Spleen (tissue), 11 donors: ENCODE measurements around the gene DOK5. TPM values are rescaled to one million over a fixed set of nuclear protein-coding genes. Genes with fewer than 3 reads are reported as not detected.

Experiments used
- DNase-seq: peaks from one replicate; pipeline ENCODE4 v3.0.0-alpha.2; 2020
- H3K27ac ChIP-seq, 8 donors: fragments of 200-600 bp; sonication (generic) in 7 of 8; 1 replicate in 4 of 8; 2 replicates in 4 of 8; pipeline versions ENCODE4 v1.5.0 to v1.8.0; 2016 to 2021; ENCODE audit warnings: inconsistent platforms in 4 of 8, mild to moderate bottlenecking in 4 of 8, moderate library complexity in 1 of 8
- H3K27me3 ChIP-seq, 7 donors: fragments of 200-600 bp; sonication (generic) in 6 of 7; replicated peaks in 1 of 7; 1 replicate in 4 of 7; 2 replicates in 3 of 7; pipeline versions ENCODE4 v1.5.0 to v1.8.0; 2016 to 2021; ENCODE audit warnings: inconsistent platforms in 3 of 7, mild to moderate bottlenecking in 1 of 7
- H3K36me3 ChIP-seq, 6 donors: fragments of 200-600 bp; sonication (generic) in 5 of 6; 1 replicate in 4 of 6; 2 replicates in 2 of 6; pipeline versions ENCODE4 v1.5.0 to v1.8.0; 2016 to 2021; ENCODE audit warnings: inconsistent platforms in 2 of 6
- H3K4me1 ChIP-seq, 6 donors: fragments of 200-600 bp; sonication (generic) in 5 of 6; 1 replicate in 3 of 6; 2 replicates in 3 of 6; pipeline versions ENCODE4 v1.5.0 to v1.8.0; 2016 to 2021; ENCODE audit warnings: inconsistent platforms in 3 of 6
- H3K4me3 ChIP-seq, 8 donors: fragments of 200-600 bp; sonication (generic) in 7 of 8; 1 replicate in 4 of 8; 2 replicates in 4 of 8; pipeline versions ENCODE4 v1.5.0 to v1.8.0; 2016 to 2021; ENCODE audit warnings: inconsistent platforms in 4 of 8, mild to moderate bottlenecking in 4 of 8, moderate library complexity in 2 of 8
- H3K9me3 ChIP-seq, 8 donors: fragments of 200-600 bp; sonication (generic) in 7 of 8; 1 replicate in 4 of 8; 2 replicates in 4 of 8; pipeline versions ENCODE4 v1.5.0 to v1.8.0; 2016 to 2021; ENCODE audit warnings: inconsistent platforms in 4 of 8
- CTCF ChIP-seq, 11 experiments: fragments of 200-600 bp in 7 of 11; fragments of 450-650 bp in 4 of 11; sonication (generic) in 4 of 11; IDR thresholded peaks in 8 of 11; conservative IDR thresholded peaks in 3 of 11; 1 replicate in 7 of 11; 2 replicates in 4 of 11; pipeline versions ENCODE4 v1.4.0 to v1.8.0; 2016 to 2021; ENCODE audit warnings: antibody characterized with exemption in 11 of 11, inconsistent platforms in 4 of 11, mild to moderate bottlenecking in 1 of 11
- POLR2A ChIP-seq, 3 donors: fragments of 450-650 bp; IDR thresholded peaks; one replicate each; pipeline ENCODE4 v1.5.1; 2017; ENCODE audit warnings: antibody characterized with exemption in 3 of 3, mild to moderate bottlenecking in 1 of 3
- POLR2AphosphoS5 ChIP-seq, 3 donors: sonication (generic); formaldehyde crosslinking; IDR thresholded peaks; one replicate each; pipeline ENCODE4 v1.5.1; 2017; ENCODE audit warnings: antibody characterized with exemption in 3 of 3
- WGBS, 5 donors: extraction: QIAGEN DNeasy Blood & Tissue Kit in 3 of 5; methylation state at CpG; one replicate each; pipeline versions ENCODE4 v1.1.5 to v1.1.7; 2013 to 2018; 5-methylcytosine and 5-hydroxymethylcytosine counted together
- intact Hi-C: fragments of 100-400 bp; cut with DNase I; formaldehyde crosslinking; loops from one replicate; pipeline ENCODE4 v1.15.0; 2023; ENCODE audit warnings: low total_unique reads
- polyA plus RNA-seq, 3 donors: library from polyadenylated mRNA; stranded (reverse); fragments of 200-250 nt; gene quantifications; one replicate each; pipeline ENCODE4 v1.2.1, GENCODE V29; 2013
- total RNA-seq, 7 donors: library from RNA; depleted of rRNA in 3 of 7; stranded (reverse); fragments of >200 nt in 3 of 7; fragmentation: NEBNext Ultra II Directional in 4 of 7; extraction: Animal tissue kit (Norgen Biotek cat#: 25700) in 4 of 7; gene quantifications; one replicate each; pipeline versions ENCODE4 v1.1.0 to v1.2.1, GENCODE V29; 2016 to 2021
- donor health status: healthy with polysubstance abuse.
- donor health status: DM: no; HTN: no; CAD: no; lungs with moderate emphysema.
- donor health status: DM: no; HTN: no; CAD: no.
- donor health status: Bipolar disorder and iron deficiency.
- donor health status: healthy.
- donor health status: DM: no; HTN: no; CAD: no.
- donor health status: DM: yes; HTN: yes; CAD: no.

Gene DOK5
- total and polyA plus RNA-seq, 10 donors = 0.17 to 0.73 (median 0.53) TPM; not detected in 3

- intact Hi-C loops = no loop called here
- Histone ChIP-seq H3K4me3 (no peak overlapping the region), H3K9me3 (peaks cover 0 to 11% (median 3%) of the 10 kb centered on the region in 8 donors), H3K27ac (no peak overlapping the region), H3K4me1 (no peaks in the 10 kb centered on the region), H3K27me3 (peaks cover 0 to 12% (median 0%) of the 10 kb centered on the region in 7 donors), H3K36me3 (no peaks in the 10 kb centered on the region)
- 75 to 81% (median 76%) methylated on average over 10 of the region's 10 CpGs for WGBS, 5 donors
- no peak for TF ChIP-seq CTCF (IDR thresholded peaks at IDR 0.05 in 8 of 11, conservative IDR thresholded peaks at IDR 0.05 in 3 of 11)
- no peak for TF ChIP-seq POLR2AphosphoS5 (IDR thresholded peaks at IDR 0.05)
- TF ChIP-seq POLR2A (IDR thresholded peaks at IDR 0.05) = no peak
- DNase-seq = no peak
Observed at GRCh38 chr20:54601831-54602515, 126.6 kb downstream of the DOK5 start.

GRCh38 chr20:54605319-54605718 is 129.9 kb downstream of the DOK5 start:
- H3K9me3 ChIP-seq = peaks cover 0 to 6% (median under 1%) of the 10 kb centered on the region in 8 donors
- H3K27ac ChIP-seq = no peak overlapping the region
- WGBS, 5 donors = 74 to 87% (median 83%) methylated on average over 3 of the region's 3 CpGs
- H3K4me3 ChIP-seq = no peak overlapping the region
- no peaks in the 10 kb centered on the region for H3K36me3 ChIP-seq
- intact Hi-C loops = no loop called here
- TF ChIP-seq POLR2AphosphoS5 (IDR thresholded peaks at IDR 0.05) = no peak
- no peak for TF ChIP-seq POLR2A (IDR thresholded peaks at IDR 0.05)
- no peak for TF ChIP-seq CTCF (IDR thresholded peaks at IDR 0.05 in 8 of 11, conservative IDR thresholded peaks at IDR 0.05 in 3 of 11)
- DNase-seq = no peak
- no peaks in the 10 kb centered on the region for H3K27me3 ChIP-seq
- no peaks in the 10 kb centered on the region for H3K4me1 ChIP-seq

DNA sequence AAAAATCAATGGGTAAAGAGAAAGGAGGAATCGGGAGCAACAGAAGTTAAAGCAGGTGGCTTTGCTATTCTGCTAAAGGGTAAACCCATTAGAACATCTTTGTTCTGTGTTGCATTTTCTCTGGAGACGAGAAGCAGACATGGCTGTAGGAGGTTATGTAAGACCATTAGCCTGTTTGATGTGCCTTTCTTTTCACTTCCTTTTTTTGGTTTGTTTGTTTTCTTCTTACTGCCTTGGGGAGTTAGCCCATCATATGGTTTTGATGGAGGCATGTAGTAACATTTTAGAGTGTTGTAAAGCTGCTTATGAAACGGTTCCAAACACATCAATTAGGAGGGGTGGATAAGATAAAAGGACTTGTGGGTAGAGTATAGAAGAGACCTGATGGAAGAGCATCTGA is 131.0 kb downstream of the DOK5 start:
- Histone ChIP-seq H3K4me1 (no peaks in the 10 kb centered on the region), H3K9me3 (no peaks in the 10 kb centered on the region), H3K27me3 (no peaks in the 10 kb centered on the region), H3K36me3 (no peaks in the 10 kb centered on the region), H3K4me3 (no peak overlapping the region), H3K27ac (no peak overlapping the region)
- 48 to 58% (median 55%) methylated on average over 3 of the region's 3 CpGs for WGBS, 5 donors
- DNase-seq = no peak
- no peak for TF ChIP-seq POLR2A (IDR thresholded peaks at IDR 0.05)
- no peak for TF ChIP-seq CTCF (IDR thresholded peaks at IDR 0.05 in 8 of 11, conservative IDR thresholded peaks at IDR 0.05 in 3 of 11)
- no peak for TF ChIP-seq POLR2AphosphoS5 (IDR thresholded peaks at IDR 0.05)
- intact Hi-C loops = no loop called here

DNA sequence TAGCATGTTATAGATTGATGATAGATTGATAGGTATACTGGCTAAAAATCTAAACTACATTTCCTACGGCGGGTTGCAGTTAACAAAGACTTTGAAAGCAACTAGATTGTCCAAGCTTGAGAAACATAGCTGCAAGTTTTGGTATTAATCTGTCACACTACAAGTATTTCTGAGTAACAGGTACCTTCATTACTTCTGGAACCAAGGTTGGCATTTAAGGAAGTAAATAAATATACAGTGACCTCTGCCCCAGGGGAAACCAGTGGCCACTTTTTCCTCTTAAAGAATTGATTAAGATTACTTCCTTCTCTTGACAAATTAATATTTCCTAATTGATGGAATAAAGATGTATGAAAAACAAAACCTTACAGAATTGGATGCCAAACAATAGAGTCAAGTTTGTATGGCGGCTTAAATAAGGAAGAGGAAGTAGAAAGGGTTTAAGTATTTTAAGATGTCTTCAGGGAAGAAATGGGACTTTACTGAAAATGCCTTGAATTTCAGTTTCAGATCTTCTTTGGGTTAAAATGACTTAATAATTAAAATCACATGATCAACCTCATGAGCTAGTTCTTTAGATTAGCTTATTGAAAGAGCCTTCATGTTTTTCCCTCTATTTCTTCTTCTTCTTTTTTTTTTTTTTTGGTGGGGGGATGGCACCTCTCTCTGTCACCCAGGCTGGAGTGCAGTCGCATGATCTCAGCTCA is 132.8 kb downstream of the DOK5 start:
- 85 to 93% (median 89%) methylated on average over 4 of the region's 4 CpGs for WGBS, 5 donors
- Histone ChIP-seq H3K27ac (no peak overlapping the region), H3K27me3 (no peaks in the 10 kb centered on the region), H3K4me1 (no peaks in the 10 kb centered on the region), H3K4me3 (no peak overlapping the region), H3K9me3 (no peaks in the 10 kb centered on the region), H3K36me3 (no peaks in the 10 kb centered on the region)
- intact Hi-C loops = no loop called here
- no peak for DNase-seq
- TF ChIP-seq CTCF (IDR thresholded peaks at IDR 0.05 in 8 of 11, conservative IDR thresholded peaks at IDR 0.05 in 3 of 11) = no peak
- TF ChIP-seq POLR2A (IDR thresholded peaks at IDR 0.05) = no peak
- no peak for TF ChIP-seq POLR2AphosphoS5 (IDR thresholded peaks at IDR 0.05)
